ENCODE data around the gene LUC7L. TPM values are rescaled to one million over a fixed set of nuclear protein-coding genes. Genes with fewer than 3 reads are reported as not detected.

The LUC7L gene
- total RNA-seq, 6 experiments from 2014 or later: 18.9 to 30.2 (median 20.4) TPM

- Histone ChIP-seq H3K27me3 (no peaks in the 10 kb centered on the region), H3K36me3 (peaks cover 0 to 24% (median 13%) of the 10 kb centered on the region in 4 donors), H3K9me3 (no peaks in the 10 kb centered on the region), H3K27ac (no peak overlapping the region), H3K4me3 (no peak overlapping the region), H3K4me1 (peaks cover 0 to 9% (median 4%) of the 10 kb centered on the region in 4 donors)
- no peak for TF ChIP-seq POLR2A (IDR thresholded peaks at IDR 0.05)
- no peak for TF ChIP-seq CTCF (IDR thresholded peaks at IDR 0.05)
- 85% methylated on average over 9 of the region's 11 CpGs for WGBS (ENCODE audit: insufficient coverage, low coverage, low lambda C conversion rate, missing lambda C conversion rate)
- intact Hi-C loops (cut with DNase I): no loop called here
- DNase-seq (no peak), ATAC-seq (no peak)
Observed at GRCh38 chr16:185691-186090, 43.6 kb downstream of the LUC7L start.

GRCh38 chr16:185213-185612 is 44.0 kb downstream of the LUC7L start:
- ATAC-seq: no peak
- Histone ChIP-seq H3K27me3 (no peaks in the 10 kb centered on the region), H3K4me3 (no peak overlapping the region), H3K27ac (no peak overlapping the region), H3K9me3 (no peaks in the 10 kb centered on the region), H3K4me1 (peaks cover 0 to 12% (median 4%) of the 10 kb centered on the region in 4 donors), H3K36me3 (peaks cover 0 to 20% (median 10%) of the 10 kb centered on the region in 4 donors)
- TF ChIP-seq POLR2A (IDR thresholded peaks at IDR 0.05): no peak
- no peak for TF ChIP-seq CTCF (IDR thresholded peaks at IDR 0.05)
- DNase-seq: no peak
- 81% methylated on average over 5 of the region's 13 CpGs for WGBS (ENCODE audit: insufficient coverage, low coverage, low lambda C conversion rate, missing lambda C conversion rate)
- intact Hi-C loops (cut with DNase I): no loop called here

GRCh38 chr16:183005-183404 is 46.2 kb downstream of the LUC7L start:
- 41% methylated on average over 4 of the region's 7 CpGs for WGBS (ENCODE audit: insufficient coverage, low coverage, low lambda C conversion rate, missing lambda C conversion rate)
- H3K4me1 ChIP-seq: peaks cover 0 to 16% (median 4%) of the 10 kb centered on the region in 4 donors
- intact Hi-C loops (cut with DNase I): no loop called here
- H3K36me3 ChIP-seq: no peaks in the 10 kb centered on the region
- H3K9me3 ChIP-seq: no peaks in the 10 kb centered on the region
- ATAC-seq (peak in 1 of 4 donors; percentile 13), DNase-seq (no peak)
- H3K4me3 ChIP-seq: no peak overlapping the region
- H3K27me3 ChIP-seq: peaks cover 0 to 12% of the 10 kb centered on the region in 2 donors
- no peak for TF ChIP-seq POLR2A (IDR thresholded peaks at IDR 0.05)
- TF ChIP-seq CTCF (IDR thresholded peaks at IDR 0.05): no peak
- no peak overlapping the region for H3K27ac ChIP-seq

GRCh38 chr16:181565-182021 is 47.7 kb downstream of the LUC7L start:
- peak; percentile 75 to 79 (median 78) for DNase-seq
- ATAC-seq: peak; percentile 84 to 94 (median 86)
- intact Hi-C loops (cut with DNase I): no loop called here
- Histone ChIP-seq H3K27me3 (peaks cover 0 to 16% of the 10 kb centered on the region in 2 donors), H3K27ac (no peak overlapping the region), H3K36me3 (no peaks in the 10 kb centered on the region), H3K9me3 (no peaks in the 10 kb centered on the region), H3K4me3 (no peak overlapping the region), H3K4me1 (peaks cover 0 to 16% (median 4%) of the 10 kb centered on the region in 4 donors)
- 1% methylated on average over 11 of the region's 22 CpGs for WGBS (ENCODE audit: insufficient coverage, low coverage, low lambda C conversion rate, missing lambda C conversion rate)
- no peak for TF ChIP-seq POLR2A (IDR thresholded peaks at IDR 0.05)
- TF ChIP-seq CTCF (IDR thresholded peaks at IDR 0.05): peak; percentile 89 to 98 (median 94)
